D341Med (cell line): ENCODE results near the gene DCAF8.

Experiments
- DNase-seq: peaks from one replicate; pipeline ENCODE4 v3.0.0; 2012; ENCODE audit warnings: low spot score

DCAF8 gene

DNA sequence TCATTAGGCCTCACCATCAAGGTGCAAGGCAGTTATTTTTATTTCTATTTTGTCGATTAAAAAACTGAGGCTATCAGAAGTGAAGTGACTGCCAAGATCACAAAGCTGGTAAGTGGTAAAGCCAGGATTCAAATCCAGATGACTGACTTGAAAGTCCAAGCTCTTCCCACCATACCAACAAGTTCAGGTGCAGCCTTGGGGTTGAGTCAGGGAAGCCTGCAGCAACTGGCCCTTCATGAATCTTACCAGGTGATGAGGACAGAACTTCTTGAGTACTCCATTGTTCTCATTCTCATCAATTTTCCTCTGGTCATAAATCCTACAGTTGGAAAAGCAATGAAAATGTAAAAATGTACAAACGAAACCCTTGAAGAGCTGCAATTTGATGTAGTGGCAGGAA, 37.0 kb downstream of the DCAF8 start:
- no peak for DNase-seq

DNA sequence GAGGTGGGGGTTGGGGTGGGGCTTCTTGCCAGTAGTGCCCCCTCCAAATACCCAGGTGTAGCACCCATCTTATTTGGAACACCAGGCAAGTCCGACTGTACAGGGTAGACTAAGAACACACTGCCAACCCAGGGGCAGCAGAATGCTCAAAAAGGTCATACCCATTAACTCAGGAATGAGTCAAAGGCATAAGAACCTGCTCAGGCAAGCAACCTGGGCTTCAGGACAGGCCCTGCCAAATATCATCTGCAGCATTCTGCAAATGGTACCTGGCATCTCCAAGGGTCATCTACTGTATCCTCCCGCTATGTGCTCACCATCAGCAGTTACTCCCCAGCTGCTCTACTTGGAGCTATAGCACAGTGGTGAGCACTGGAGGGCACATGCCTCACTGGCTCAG, 37.7 kb downstream of the DCAF8 start:
- DNase-seq, result no peak

DNA sequence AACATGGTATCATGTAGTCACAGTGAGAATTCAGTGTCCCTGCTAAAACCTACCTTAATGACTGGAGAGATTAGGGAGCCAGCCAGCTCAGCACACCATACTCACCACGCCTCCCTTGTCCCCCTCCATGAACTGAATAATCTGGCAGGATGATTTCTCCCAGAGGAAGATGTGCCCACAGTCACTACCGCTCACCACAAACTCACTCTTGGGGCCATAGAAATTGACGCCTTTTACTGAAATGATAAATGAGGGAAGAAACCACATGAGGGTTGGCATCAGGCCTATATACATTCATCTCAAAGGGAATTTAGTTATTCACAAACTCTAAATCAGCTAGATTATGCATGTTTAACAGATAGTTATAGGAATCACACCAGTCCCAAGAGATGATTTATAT, 39.8 kb downstream of the DCAF8 start:
- no peak for DNase-seq

DNA sequence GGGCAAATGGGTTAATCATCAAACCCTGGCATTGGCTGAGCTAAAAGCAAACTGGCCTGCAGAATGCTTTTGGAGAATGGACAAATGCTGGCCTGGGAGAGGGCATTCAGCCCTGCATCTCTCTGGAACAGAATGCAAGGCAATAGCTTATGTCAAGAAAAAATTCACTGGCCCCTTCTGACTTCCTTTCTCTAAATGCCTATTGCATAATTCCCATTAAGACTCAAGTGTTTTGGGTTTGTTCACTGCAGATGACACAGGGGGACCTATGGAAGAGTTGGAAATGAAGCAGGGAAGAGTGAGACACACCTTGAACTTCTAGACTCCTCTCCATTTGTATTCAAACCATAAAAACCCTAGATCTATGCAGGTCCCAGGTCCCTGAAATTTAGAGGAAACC, 41.3 kb downstream of the DCAF8 start:
- no peak for DNase-seq

DNA sequence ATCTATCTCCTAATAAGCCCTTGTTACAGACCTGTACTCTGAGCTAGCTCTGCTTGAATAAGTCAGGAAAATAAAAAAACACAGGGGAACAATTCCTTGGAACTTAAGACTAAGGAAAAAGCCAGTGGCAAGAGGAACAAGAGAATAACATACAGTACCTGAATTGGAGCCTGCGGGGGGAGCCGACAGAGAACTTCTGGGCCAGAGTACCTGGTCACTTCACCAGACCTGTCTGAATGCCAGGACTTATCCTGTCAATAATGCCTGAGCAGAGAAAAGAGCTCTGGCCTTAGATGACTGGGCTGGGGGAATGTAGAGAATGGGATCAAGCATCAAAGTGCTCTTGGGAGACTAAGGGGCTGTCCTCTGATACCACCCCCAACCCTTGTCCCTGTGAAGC, 42.0 kb downstream of the DCAF8 start:
- DNase-seq, result no peak

DNA sequence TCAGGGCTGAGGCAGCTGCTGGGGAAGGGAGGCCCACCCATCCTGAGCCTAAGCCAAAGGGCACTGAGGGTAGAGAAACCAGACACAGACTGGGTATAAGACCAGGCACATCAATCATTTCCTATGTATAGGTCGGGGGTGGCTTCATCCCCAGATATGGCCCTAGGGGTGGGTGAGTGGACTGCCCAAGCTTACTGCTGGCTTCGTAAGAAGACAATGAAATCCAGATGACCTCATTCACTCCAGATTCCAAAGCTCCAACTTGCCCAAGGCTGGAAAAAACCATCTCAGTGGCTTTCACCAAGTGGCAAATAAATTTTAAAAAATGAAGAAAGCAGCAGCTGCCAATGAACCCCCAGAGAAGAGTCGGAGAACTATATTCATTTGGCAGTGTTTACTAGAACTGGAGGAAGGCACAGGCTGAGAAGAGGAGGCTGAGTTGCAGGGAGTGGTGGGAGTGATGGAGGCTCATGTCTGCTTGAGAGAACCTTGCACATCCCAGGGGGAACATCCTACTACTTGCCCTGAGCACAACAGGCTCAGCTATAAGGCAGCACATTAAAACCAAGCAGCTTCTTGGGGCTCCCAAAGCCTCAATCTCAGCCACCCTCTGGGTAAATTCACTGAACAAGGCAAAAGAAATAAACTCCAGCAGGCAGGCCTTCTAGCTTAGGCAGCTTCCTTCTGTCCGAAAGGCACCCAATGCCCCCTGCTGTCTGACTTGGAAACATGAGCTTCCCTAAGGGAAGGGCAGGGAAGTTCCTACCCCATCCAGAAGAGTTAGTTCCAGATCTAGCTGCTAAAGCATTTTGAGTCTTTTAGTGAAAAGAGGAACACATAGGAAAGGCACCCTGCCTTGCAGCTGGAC, 43.1 kb downstream of the DCAF8 start:
- DNase-seq, result peak; percentile 72

DNA sequence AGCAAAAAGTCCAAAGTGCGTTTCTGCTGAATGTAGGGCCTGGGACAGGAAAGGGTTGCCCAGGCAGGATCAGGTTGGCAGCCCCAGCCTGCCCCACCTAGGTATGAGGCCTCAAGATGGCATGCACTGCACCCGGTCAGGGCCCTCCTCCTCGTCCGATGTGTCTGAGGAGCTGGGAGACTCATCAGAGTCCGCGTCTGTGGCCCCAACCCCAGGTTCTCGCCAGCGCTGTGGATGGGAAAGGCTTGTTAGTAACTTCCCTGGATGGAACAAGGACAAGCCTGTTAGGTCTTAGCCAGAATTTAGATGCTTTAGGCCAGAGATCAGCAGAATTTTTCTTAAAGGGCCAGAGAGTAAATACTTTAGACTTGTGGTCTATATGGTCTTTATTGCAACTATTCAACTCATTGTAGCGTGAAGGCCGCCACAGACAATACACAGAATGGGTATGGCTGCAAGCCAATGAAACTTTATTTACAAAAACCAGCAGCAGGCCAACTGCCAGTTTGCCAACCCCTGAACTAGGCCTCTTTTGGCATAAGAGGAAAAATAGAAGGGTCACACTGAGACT, 44.8 kb downstream of the DCAF8 start:
- peak; percentile 29 for DNase-seq

DNA sequence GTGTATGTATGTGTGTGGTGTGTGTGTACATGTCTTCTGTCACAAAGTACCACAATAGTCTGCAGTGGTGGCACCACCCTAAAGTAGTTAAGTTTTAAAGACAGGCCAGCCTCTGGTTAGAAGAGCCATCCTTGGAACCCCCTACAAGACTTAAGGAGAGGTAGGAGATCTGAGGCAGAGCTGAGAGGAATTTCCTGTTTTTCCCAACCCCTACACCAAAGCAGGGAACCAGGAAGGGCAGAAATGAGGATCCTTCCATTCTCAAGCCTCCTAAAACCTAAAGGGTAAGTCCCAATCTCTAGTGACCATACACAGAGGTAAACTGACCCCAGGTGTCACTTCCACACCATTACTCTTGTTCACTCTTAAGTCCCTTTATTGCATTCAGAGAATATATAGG, 46.0 kb downstream of the DCAF8 start:
- no peak for DNase-seq

DNA sequence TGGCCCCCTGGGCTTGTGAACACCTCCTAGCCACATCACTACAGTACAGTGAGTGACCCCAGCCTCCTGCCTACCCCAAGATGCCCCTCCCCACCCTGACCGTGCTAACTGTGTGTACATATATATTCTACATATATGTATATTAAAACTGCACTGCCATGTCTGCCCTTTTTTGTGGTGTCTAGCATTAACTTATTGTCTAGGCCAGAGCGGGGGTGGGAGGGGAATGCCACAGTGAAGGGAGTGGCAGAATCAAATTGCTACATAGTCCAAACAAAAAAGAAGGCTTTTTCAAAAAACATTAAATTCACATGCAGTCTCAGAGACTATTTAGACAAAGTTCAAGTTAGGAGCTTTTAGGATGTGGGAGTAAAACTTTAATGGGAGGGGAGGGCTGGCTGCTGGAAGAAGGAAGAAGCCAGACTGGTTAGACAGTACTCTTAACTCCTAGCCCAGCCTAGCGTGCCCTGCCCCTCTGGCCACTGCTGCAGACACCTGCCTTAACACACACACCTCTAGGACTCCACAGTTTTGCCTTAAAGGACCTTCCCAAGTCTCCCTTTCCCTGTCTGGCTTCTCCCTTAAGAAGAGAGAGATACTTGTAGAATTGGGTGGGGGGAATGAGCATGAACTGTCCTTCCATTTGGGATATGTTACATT, 47.7 kb downstream of the DCAF8 start:
- no peak for DNase-seq

DNA sequence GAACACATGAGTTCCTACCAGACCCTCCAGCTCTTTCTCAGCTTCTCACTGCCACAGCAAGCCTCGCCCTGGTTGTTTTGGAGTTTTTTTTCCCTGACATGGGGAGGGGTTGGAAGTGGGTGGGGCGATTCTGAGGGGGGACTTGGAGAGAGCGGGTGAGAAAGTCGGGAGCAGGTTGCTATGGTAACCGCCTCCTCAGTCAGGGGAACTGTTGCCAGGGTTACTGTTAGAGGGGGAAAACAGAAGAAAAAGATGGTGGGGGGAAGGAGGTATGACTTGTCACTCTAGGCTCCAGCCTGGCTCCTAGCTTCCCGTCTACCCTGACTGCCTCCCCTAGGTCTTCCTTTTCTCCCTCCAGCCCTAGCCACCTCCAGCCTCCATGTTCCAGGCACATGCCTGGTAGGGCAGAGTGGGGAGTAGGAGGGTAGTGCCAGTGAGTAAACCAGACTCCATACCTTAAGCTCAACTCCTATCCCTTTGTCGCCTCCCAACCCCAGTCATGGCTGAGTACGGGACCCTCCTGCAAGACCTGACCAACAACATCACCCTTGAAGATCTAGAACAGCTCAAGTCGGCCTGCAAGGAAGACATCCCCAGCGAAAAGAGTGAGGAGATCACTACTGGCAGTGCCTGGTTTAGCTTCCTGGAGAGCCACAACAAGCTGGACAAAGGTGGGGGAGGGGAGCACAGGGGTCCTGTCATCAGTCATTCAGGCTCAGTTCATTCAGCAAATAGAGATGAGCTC, 51.1 kb downstream of the DCAF8 start:
- DNase-seq, result peak; percentile 25

DNA sequence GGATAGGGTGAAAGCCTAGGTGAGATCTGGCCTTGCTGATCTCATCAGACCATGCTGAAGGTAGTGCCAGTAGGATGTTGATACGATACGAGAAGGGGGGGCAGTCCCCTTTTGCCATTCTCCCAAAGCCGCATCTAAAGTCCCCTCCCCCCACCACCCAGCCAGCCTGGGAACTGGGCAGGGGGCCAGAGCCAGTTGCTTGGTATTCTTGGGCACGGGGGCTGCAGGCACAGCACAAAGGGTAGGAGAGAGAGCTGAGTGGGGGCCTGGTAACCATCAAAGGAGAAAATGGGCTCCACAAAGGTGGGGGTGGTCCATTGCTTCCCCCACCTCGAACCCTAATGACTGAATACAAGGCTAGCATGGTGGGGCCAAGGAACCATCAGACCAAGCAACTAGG, 51.8 kb downstream of the DCAF8 start:
- no peak for DNase-seq

DNA sequence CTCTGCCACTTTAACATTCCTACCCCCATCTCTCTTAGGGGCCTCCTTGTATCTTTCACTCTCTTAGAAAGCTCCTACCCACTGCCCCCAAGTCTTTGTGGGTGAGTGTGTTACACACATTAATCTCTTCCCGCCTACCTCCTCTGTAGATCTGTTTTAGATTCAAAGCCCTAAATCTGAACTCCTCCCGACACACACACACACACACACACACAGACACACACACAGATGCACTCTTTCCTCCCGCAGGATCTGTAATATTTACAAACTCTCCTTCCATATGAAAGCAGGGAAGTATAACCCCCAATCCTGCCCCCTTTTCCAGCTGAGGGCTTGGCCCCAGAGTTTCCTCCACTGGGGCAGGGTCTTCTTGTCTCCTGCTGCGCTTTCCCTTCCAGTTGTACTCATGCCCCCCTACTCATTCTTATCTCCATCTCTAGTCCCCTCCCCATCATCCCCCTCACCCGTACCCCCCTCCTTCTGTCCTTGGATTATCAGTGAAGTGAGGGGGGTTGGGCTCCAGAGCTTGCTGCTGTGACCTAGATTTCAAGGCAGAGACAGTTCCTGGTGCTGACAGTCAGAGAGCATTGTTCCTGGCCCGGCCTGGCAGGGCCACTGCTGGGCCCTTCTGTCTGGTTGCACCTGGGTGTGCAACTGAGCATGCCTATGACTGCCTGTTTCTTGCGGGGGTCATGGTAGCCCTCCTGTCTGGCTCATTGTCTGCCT, 52.9 kb downstream of the DCAF8 start:
- DNase-seq, result peak; percentile 39

DNA sequence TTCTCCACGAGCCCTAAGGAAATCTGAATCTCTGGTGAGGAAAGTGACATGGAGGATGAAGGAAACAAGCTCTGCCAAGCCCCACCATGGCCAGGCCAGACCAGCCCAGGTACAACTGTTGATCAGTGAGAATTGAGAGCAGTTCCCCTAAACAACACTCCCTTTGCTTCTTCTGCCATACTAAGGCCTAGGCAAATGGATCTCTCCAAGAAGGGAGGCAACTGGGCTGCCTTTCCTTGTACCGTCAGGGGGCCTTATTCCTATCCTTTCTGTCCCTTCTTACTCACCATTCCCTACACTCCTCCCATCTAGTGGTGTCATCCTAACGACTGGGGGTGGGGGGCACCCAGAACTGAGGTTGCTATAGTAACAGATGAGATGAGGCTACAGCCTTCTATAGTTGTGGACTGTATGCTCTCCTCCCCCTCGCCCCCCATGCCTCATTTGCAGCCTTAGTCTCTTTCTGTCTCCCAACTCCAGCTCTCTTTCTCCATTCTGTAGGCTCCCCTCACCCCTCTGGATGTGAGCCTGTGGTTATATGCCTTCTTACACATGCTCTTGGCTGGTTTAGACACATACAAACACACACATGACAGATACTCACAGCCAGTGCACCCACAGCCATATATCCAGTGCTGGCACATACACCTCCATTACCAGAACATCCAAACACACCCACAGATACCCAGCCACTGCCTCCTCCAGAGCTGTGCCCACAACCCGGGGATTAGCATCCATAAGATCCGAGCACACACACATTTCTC, 53.6 kb downstream of the DCAF8 start:
- DNase-seq, result peak; percentile 27

DNA sequence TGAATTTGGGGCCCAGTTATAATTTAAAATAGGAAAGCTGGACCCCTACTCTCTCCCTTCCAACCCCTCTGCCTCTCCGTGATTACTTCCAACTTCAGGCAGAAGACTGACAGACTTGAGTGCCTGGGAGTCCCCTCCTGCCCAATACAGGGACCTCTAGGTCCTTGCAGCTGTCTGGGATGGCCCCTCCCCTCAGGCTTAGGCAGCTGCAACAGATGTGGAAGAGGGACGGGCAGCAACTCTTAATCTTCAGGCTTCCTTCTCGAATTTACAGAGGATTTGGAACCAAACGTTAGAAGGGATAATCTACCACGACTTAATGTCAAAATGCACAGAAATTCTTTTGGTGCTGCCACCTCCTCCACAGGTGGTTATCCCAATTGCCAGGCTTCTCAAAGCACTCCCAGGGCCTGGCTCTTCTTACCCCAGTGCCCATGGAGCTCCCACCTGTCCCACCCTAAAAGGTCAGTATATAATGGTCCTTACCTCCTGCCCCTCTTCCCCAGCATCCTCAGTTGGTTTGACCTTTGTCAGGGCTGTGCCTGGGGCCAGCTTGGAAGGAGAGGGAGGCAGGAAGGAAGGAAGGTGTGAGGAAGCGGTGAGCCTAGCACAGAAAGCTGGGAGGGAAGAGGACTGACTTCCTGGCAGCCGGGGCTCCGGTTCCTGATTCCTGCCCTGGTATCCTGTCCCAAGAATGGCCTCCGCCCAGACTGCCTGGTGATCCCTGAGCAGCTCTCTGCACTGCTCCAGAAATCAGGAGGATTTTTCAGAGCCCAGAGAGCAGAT, 54.4 kb downstream of the DCAF8 start:
- DNase-seq, result no peak

DNA sequence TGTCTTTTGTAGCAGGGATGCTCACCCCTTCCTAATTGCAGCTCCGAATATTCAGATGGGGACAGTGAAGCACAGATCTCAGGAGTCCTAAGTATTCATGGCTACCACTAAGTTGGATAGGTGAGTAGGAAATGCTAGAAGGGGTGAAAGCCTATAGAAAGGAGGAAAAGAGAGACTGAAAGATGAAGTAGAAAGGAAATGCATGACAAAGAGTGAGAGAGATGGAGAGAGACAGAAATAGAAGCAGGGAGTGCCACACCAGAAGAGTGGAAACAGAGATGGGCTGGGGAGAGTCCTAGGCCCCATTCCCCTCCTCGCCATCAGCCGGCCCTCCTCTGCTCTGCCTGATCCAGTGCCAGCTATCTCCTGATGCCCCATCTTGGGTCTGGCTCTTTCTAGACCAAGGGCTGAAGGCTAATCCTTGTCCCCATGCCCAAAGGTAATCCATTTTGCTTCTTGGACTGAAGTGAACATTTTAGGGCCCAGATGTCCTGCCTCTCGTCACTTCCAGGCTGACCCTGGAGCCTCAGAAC, 55.2 kb downstream of the DCAF8 start:
- peak; percentile 34 for DNase-seq

DNA sequence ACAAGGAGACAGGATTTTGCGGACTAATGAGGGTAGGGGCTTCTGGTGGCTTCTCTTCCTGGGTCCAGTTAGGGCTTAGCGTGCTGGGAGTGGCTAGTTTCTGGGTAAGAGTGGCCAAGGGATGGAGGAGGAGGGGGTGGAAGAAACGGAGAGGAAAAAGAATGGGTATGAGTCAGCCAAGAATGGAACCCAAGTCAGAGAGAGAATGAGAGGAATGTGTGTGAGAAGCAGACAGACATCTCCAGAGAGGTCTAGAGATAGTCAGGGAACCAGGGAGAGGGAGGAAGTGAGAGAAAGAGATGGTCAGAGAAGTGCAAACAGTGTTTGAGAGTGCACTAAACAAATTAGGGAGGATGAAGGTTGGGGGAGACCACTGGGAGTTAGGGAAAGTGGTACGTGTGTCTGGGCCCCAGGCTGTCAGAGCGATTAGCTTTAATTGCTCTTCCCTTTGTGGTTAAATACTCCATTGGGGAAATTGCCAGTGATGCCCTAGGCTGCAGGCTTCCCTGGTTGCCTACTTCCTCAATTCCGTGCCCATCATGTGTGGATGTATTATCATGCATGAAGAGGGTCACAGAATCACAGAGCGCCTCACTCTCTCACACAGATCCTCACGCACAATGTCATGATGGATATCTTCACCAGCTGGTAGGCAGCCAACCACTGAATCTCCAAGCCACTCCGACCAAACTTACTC, 55.8 kb downstream of the DCAF8 start:
- peak; percentile 37 for DNase-seq

DNA sequence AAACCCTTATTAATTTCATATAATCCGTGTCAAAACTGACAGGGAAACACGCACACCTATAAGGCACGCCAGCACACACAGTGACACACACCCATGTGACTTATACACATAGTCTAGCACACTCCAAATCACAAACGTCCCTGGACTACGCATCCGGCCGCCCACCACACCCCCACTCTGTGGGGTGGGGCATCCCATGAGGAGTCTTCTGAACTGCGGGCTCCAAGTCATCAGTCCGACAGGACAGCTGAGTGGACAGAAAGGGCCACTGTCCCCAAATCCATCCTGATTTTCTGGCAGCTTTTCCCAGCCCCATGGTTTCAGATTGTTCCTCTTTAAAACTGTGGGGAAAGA, 56.3 kb downstream of the DCAF8 start:
- peak; percentile 47 for DNase-seq

DNA sequence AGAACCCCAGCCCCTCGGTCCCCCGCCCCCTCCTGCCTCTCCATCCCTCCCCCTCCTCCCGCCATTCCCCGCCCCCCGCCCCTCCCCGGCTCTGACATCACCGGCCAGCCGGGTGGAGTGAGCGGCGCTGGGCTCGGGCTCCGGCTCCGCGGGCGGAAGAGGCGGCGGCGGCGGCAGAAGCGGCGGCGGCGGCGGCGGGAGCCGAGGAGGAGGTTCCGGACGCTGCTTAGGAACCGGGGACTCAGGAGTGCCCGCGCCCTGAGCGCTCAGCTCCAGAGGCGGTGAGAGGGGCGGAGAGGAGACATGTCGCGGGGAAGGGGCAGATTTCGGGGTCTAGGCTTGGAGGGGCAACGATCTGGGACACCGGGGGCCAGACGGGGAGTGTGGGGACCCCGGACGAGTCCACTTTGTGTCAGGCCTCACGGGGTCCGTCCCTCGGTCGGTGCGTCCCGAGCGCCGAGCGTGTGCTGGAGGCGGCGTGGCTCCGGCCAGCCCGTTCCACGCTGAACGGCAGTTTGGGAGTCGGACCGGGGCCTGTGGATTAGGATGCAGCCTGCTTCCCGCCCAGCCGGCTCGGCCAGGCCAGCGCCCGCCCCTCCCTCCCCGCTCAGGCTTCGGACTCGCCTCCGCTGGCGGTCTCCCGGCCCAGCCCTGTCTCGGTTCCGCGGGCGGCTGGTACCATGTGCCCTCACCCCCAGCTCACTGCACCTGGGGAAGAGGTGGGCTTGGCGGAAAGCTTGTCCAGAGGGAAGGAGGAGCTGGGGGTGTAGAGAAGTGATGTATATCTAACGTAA, 56.9 kb downstream of the DCAF8 start, which contains the start of gene PEA15:
TSS of gene PEA15 (plus strand) at position 143 of the 794 bp plus-strand sequence. CDS start 6,161 bp downstream, outside the sequence.
- peak; percentile 91 for DNase-seq
